Measurements from ENCODE around the gene PAPPA2. TPM values are rescaled to one million over a fixed set of nuclear protein-coding genes. Genes with fewer than 3 reads are reported as not detected.

Gene PAPPA2
- total and polyA plus RNA-seq, 11 donors = 0.04 to 1.5 (median 0.38) TPM

DNA sequence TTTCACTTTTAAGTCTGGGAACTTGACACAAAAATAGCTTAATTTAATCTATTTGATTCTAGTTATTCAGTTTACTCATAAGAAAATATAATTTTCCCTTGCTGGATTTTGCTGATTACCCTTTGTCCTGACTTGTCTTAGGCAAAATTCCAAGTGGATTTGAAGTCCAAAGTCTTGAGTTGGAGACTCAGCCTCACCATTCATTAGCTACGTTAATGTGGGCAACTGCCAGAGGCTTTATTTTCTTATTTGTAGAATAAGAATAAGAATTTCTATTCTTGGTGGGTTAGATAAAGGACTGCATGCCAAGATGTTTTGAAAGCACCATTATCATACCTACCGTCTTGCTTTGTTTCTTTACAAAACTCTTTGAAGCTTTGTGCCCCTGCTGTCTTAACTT lies 22.8 kb upstream of the PAPPA2 start:
- DNase-seq (no peak), ATAC-seq (no peak)
- Histone ChIP-seq H3K36me3 (no peaks in the 10 kb centered on the region), H3K9me3 (no peaks in the 10 kb centered on the region), H3K27me3 (no peaks in the 10 kb centered on the region), H3K27ac (no peak overlapping the region), H3K4me1 (no peaks in the 10 kb centered on the region), H3K4me3 (no peak overlapping the region)
- no peak for TF ChIP-seq CTCF (IDR thresholded peaks at IDR 0.05)
- no peak for TF ChIP-seq POLR2A (IDR thresholded peaks at IDR 0.05)
- intact Hi-C loops (cut with DNase I) = no loop called here
- 74 to 86% (median 82%) methylated on average over 2 of the region's 2 CpGs for WGBS, 4 donors

DNA sequence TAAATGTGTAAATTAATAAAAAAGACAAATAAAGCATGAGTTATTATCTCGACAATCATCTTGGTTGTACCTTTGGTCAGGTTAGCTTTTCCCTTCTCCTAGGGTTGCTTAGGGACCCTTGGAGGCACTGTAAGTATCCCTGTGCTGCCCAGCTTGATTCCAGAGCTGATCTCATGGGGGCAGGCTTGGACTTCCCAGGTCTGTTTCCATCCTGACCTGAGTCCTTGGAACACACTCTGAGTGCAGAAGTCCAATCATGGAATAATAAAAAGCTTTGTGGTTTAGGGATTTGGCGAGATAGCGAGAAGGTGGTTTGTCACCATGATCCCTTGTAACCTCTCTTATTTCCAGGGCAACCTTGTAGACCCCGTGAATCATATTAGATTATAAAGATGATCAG lies 18.7 kb upstream of the PAPPA2 start:
- DNase-seq = no peak
- Histone ChIP-seq H3K4me3 (no peak overlapping the region), H3K36me3 (no peaks in the 10 kb centered on the region), H3K27me3 (no peaks in the 10 kb centered on the region), H3K9me3 (no peaks in the 10 kb centered on the region), H3K4me1 (no peaks in the 10 kb centered on the region), H3K27ac (no peak overlapping the region)
- intact Hi-C loops (cut with DNase I) = no loop called here
- ATAC-seq = no peak
- WGBS, 4 donors = 75 to 90% (median 78%) methylated on average over 4 of the region's 4 CpGs
- TF ChIP-seq CTCF (IDR thresholded peaks at IDR 0.05) = peak in 1 of 12 donors; percentile 24
- TF ChIP-seq POLR2A (IDR thresholded peaks at IDR 0.05) = no peak

DNA sequence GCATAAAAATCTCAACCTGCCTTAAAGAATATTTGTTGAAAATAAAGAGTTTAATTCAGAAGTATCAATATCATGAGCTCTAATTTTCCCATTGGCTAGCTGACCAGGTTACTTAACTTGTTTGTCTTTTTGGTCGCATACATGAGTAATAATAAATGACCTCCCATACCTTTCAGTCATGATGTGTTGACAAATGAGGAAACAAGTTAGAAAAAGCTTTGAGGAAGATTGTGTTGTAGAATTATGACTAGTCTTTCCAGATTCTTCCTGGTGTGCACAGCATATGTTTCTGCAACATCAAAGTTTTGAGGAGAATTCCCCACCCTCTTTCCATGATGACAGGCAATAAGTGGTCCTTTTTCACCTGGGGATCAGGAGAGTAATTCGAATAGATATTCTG lies 17.6 kb upstream of the PAPPA2 start:
- Histone ChIP-seq H3K27me3 (no peaks in the 10 kb centered on the region), H3K4me3 (no peak overlapping the region), H3K36me3 (no peaks in the 10 kb centered on the region), H3K27ac (no peak overlapping the region), H3K4me1 (no peaks in the 10 kb centered on the region), H3K9me3 (no peaks in the 10 kb centered on the region)
- DNase-seq (no peak), ATAC-seq (no peak)
- 62 to 75% (median 70%) methylated on average over 2 of the region's 2 CpGs for WGBS, 4 donors
- intact Hi-C loops (cut with DNase I) = no loop called here
- TF ChIP-seq CTCF (IDR thresholded peaks at IDR 0.05) = no peak
- TF ChIP-seq POLR2A (IDR thresholded peaks at IDR 0.05) = no peak

- TF ChIP-seq POLR2A (IDR thresholded peaks at IDR 0.05) (no peak), CTCF (IDR thresholded peaks at IDR 0.05) (no peak)
- DNase-seq = no peak
- WGBS, 4 donors = 62 to 73% (median 68%) methylated on average over 4 of the region's 4 CpGs
- intact Hi-C loops (cut with DNase I) = no loop called here
- Histone ChIP-seq H3K4me3 (no peak overlapping the region), H3K4me1 (no peaks in the 10 kb centered on the region), H3K27me3 (no peaks in the 10 kb centered on the region), H3K36me3 (no peaks in the 10 kb centered on the region), H3K9me3 (peaks cover 0 to 9% (median 0%) of the 10 kb centered on the region in 12 donors), H3K27ac (no peak overlapping the region)
- ATAC-seq = no peak
Measured at GRCh38 chr1:176448340-176448739, 14.6 kb upstream of the PAPPA2 start.
